ENCODE data around the gene KCNK10.

The KCNK10 gene

DNA sequence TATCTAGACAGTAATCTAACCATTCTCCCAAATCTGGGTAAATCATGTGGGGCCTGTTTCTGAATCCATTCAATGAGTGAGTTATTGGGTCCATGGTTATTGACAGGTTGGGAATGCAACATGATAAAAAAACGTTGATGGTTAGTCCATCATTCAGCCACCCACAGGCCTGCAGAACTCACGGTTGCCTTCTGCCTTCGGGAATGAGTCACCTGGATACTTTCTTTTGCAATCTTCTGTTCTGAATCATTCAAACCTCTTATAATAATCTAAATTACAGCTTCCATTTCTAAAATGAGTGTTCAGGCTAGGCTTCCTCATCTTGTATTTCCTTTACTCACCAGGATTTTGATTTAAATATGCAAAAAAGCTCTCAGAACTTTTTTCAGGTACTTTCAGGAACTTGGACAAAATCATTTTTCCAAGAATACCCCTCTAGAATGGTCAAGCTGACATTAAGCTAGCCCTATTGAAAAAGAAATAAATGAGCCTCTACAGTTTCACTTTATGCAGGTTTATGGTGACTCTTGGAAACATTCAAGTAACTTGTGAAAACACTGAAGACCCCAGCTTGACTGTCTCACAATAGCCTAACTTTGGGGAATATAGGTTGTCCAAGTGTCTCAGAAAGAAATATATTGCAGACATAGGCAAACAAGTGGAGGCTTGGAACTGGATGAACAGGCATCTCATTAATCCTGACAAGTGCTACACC, 94.4 kb downstream of the KCNK10 start:
- DNase-seq (ENCODE audit: low read depth in 2 of 2), result no peak

DNA sequence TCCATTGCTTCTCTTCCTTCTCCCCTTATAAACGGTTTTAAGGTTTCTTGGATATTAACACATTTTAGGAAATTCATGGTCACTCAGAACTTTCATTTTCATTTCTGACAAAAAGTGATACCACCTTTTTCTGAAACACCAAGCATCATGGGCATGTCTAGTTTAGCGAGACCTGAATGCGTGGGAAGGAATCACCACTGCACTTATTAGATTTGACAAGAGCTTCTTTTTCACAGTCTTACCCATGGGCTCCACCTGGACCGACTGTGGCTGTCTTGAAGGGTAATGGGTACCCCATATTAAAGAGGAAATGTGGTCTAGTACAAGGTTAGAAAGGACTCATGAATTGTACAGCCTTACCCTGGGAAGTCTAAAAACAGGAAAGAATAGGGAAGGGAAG, 95.4 kb downstream of the KCNK10 start:
- DNase-seq (ENCODE audit: low read depth in 2 of 2), result no peak

DNA sequence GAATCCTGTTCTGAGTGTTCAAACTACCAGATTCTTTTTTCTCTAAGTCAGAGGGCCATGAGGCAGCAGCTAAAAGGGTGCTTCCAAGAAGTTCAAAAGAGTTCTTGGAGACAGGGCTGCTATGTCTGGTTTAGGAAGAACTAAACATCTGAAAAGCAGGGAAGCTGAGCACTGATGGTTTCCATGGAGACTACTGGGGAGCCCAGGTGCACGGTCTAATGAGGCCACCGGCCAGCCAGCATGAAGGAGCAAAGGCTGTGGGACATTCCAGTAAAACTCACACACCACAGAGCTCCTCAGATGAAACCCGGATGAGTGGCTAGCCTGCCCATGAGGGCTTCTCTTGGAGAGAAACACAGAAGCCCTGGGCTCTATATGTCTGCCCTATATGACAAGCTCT, 97.3 kb downstream of the KCNK10 start:
- DNase-seq (ENCODE audit: low read depth in 2 of 2), result no peak

DNA sequence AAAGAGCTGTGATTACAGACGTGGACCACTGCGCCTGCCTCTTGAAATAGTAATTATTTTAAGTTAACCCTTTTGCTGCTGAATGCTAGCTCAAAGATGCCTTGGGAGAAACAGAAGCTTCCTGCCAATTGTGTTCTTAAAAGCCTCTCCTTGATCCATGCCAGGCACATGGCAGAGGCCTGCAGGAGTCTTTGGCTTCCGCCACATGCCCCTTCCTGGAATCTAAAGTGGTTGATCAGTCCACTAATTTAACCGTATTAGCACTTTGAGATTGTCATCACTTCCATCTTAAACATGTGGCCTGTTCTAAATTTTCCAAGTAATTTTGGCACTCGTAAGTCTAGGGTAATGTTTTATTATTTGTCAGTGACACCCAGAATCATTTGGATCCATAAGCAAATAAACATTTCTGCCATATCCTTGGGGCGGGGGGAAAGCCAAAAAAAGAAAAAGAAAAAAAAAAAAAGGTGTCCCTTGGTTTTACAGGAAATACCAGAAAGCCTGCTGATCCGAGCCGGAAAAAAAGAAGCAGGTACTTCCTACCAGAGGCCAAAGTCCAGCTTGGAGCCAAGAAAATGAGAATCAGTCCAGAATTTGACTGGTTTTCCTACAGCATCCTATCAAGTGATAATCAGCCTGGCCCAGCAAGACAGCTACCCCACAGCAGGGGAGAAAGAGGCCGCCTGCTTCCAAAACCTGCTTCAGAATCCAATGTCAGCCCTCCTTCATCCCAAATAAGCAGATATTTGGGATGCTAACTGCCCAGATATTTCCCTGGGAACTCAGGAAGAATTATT, 104.8 kb downstream of the KCNK10 start:
- no peak for DNase-seq (ENCODE audit: low read depth in 2 of 2)

DNA sequence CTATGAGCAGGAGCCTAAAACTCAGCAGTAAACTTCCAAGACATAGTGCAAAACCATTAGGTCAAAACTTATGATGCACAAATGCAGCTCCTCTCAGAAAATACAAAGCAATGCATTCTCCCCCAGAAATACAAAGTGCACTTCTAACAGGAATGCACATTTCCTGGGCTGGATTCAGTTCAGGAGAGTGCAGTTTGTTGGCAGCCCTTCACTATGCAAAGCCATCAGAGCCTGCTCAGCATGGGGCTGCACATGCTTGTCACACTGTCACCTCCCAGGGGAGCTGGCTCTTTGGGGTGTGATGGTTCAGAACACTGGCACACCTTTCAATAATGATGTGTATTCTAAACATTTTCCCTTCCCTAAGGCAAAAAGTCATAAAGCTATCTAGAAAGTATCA, 110.4 kb downstream of the KCNK10 start:
- DNase-seq (ENCODE audit: low read depth in 2 of 2), result no peak

DNA sequence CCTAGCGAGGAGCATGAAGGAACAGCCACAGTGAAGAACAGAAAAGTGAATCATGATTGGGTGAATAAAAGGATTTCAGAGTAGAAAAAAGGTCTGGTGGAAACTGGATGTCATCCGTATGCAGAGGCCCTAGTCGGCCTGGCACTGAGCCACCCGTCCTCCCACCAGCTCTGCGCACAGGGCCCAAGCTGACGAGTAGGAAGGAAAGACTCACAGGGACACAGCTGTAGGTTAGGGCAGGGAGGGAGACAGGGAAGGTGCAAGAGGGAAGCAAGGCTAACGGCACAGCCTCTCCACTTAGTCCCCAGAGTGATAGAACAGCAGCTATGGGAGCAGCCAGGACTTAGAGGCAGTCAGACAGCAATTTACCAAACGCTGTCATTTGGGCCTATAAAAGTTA, 112.6 kb downstream of the KCNK10 start:
- no peak for DNase-seq (ENCODE audit: low read depth in 2 of 2)

DNA sequence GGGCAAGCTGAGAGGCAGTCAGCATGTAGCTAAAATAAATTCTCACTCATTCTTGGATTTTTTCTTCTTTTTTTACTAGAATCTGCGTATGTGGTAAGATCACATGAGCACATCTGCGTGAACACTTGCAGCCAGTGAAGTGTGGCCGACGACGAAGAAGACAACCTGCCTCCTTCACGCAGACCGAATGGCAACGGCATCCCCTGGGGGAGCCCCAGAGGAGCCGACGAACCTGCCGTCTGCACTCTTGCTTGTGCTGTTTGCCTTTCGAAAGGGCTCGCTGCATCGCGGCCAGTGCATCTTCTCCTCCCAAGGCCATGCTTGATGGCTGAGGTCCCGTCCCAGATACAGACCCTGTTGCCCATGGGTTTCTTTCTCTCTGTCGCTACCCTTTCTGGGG, 113.8 kb downstream of the KCNK10 start:
- DNase-seq (ENCODE audit: low read depth in 2 of 2), result no peak

DNA sequence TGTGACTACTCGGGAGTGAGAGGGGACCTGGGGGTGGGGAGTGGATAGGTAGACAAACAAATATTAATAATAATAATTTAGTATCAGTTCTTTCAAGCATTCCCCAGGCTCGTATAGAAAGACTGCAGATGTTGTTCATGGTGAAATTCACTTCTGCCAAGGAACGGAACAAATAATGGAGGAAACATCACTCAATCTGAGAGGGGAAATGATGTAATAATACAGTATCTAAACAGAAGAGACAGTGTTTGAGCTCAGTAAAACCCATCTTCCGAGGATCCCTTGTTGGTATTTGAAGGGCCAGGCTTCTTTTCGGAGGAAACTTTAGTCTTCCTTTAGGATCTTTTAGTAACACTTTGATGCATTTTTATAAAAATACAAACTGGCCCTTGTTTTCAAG, 114.2 kb downstream of the KCNK10 start:
- no peak for DNase-seq (ENCODE audit: low read depth in 2 of 2)

DNA sequence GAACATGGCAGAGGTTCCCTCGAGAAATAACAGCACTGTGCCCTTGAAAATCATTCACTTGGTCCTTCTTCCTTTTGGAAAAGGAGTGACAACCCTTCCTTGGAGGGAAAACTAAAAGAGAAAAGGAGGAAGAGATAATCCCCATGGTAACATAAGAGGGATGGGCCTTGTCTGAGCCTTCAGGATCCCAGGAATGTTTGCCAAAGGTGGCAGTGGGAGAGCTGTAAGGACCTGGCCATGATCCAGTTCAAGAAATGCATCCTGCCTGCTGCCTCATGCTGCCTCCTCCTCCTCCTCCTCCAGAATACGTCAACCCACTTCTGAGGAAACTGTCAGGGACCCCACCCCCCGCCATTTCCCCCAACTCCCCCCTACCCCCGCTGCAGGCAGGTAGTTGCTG, 118.8 kb downstream of the KCNK10 start:
- no peak for DNase-seq (ENCODE audit: low read depth in 2 of 2)

DNA sequence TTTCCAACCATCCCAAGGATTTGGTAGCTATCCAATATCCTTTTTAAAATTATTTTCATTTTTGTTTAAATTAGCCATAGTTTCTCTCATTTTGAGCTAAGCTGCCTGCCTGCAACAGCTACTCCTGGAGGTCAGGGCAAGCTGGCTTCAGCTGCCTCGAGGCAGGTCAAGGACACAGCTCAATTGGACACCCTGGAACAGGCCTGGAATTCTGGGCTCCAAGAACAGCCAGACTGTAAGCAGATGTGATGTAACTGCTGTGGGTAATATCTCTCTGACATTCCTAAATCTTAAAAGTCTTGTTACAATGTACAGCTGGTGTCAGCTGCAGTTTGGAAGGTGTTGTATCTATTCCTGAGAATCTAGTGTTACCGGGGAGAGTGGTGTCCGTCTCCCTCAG, 119.8 kb downstream of the KCNK10 start:
- no peak for DNase-seq (ENCODE audit: low read depth in 2 of 2)

DNA sequence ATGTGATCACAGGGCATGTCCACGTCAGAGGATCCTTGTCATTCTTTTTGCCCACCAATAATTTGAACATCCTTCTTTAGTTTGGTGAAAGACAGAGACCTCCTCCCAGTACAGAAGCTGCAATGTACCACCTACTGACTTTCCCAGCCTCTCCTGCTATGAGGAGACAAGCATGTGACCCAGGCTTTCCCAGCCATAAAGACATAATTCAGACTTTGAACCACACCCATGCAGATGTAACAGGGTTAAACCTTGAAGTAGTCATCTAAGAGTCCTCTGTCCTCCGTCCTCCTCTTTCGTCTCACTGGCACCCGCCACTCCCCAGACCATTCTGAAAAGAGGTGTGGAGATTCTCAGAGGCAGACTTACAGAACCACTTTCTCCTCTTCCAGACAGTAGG, 120.8 kb downstream of the KCNK10 start:
- DNase-seq (ENCODE audit: low read depth in 2 of 2), result no peak

DNA sequence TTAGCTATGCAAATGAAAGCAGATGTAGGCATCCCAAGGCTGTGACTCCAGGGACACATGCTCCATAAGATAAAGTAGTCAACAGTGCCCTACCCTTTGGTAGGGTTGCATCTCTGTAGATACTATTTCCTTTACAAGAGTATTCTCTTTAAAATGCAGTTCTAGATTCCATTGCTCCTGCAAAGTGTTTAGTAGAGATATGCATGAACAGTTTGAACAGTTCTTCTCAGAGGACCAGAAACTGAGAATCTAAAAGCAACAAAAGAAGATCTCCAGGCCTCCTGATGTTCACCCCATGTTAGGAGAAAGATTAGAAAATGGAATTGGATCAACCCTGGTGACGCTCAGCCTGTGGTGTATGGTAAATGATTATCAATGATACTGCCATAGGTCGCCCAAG, 121.2 kb downstream of the KCNK10 start:
- no peak for DNase-seq (ENCODE audit: low read depth in 2 of 2)

DNA sequence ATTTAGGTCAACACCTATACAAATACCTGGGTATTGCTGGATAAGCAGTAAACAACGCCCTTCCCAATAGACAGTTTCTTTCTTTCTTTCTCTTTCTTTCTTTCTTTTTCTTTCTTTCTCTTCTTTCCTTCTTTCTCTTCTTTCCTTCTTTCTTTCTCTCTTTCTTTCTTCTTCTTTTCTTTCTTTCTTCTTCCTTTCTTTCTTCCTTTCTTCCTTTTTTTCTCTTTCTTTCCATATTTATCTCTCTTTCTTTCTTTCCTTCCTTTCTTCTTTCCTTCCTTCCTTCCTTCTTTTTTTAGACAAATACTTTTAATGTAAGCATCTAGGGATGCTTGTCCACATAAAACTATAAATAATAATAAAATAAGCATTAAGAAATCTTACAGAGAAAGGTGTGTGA, 123.2 kb downstream of the KCNK10 start:
- DNase-seq (ENCODE audit: low read depth in 2 of 2), result no peak

DNA sequence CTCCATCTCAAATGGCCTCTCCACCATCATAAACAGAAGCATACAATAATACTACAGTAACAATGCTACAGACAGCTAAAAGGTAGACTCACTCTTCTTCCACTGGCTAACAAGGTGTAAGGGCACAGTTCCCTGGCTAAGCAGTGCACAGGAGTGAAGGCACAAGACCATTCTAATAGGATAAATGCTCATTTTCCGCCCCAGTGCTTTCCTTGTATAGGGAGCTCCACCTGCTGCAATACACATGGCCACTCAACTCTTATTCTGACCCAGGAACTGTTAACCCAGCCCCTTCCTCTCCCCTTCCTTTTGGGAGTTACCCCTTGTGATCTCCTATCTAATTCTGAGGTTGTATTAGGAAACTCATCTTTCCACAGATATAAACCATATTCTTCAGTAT, 124.6 kb downstream of the KCNK10 start:
- no peak for DNase-seq (ENCODE audit: low read depth in 2 of 2)

DNA sequence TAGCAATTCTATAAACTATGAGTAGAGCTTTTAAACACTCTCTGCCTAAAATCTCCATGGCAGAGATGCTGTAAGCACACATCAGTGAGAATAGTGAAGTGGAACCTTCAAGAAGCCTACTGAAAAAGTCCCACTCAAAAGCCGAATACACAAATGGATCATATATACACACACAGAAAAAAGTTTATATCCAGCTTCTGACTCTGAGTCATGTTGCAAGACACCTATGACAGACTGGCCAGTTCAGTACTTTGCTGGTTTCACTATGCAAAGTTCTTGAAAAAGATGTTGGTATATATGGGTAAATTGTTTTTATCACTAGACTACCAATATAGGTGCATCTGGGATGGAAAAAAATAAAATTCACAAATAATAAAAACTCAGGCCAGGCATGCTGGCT, 126.1 kb downstream of the KCNK10 start:
- no peak for DNase-seq (ENCODE audit: low read depth in 2 of 2)

DNA sequence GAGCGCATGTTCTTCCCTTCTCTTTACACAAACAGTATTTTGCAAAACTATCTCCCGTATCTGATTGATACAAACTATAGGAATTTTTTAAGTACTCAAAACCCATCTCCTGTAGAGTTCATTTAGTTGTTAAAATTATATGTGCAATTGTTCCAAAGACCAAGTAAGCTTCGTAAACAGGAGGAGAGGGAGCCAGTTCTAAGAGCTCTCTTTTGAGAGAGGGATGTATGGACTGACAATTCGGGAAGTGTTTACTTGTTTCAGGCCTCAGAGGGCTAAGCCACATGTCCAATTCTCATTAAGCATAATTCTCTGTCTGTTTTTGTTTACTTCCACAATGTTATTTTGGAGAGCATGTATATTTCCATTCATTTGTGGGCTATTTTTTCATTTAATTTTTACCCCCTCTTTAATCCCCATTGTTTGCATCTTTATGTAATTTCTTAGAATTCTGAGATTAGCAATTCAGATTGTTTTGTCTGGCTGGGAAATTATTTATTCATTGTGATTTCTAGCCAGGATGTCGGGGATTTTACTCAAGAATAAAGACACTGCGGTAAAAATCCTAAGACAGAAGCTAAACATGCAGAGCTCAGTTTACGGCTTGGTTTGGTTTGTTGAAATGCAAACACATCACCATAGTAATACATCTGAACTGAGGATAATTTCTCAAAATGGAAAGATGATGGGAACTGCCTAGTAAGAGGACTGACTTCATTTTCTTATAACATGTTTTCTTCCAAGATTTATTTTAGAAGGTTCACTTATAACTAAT, 126.8 kb downstream of the KCNK10 start:
- DNase-seq (ENCODE audit: low read depth in 2 of 2), result no peak

DNA sequence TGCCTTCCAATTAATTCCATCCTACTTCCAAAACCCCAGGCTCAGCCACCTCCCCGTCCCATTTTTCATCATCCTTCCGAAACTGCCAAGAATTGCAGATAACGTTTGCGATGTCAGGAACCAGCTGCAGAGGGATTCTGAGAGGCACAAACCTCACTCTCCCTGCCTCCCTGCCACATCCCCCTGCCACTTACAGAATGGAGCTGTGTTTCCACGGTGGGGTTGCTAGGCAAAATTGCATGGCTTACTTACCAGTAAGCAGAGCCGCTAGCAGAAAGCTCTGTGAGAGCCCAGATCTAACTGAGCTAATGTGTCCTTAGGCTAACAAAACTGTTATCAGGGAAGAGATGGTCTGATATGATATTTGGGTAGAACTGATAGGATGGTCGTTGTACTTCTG, 127.4 kb downstream of the KCNK10 start:
- no peak for DNase-seq (ENCODE audit: low read depth in 2 of 2)

DNA sequence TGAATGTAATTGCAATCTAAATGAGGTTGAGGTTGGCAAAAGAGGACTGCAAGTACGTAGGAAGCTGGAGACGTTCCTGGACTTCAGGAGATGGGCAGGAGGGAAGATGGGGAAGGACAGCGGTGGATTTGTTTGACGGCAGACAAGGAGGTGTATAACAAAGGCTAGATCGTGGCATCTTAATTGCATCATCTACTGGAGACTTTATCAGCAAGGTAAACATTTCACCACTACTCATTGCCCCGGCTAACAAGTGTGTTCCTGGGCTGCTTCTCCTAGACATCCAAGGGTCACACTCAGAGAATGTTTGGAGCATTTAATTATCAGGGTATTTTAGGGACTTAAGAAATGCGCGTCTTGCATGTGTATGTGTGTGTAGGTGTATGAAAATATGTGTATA, 128.5 kb downstream of the KCNK10 start:
- no peak for DNase-seq (ENCODE audit: low read depth in 2 of 2)

DNA sequence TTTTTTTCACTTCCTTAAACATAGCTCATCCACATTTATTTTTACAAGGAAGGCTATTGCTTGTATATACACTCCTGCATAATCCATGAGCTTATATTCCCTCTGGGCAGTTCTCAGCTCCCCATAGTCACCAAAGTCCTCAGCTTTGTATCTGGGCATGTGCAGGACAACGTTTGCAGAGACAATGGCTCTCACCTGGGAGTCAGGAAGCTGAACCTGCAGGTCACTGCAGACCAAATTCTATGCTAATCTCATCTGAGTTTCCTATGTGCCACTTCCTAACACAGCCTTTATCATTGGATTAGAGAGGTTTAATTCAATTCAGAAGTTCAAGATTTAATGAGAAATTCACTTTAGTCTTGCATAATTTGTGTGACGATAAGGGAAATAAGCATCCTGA, 131.5 kb downstream of the KCNK10 start:
- no peak for DNase-seq (ENCODE audit: low read depth in 2 of 2)

DNA sequence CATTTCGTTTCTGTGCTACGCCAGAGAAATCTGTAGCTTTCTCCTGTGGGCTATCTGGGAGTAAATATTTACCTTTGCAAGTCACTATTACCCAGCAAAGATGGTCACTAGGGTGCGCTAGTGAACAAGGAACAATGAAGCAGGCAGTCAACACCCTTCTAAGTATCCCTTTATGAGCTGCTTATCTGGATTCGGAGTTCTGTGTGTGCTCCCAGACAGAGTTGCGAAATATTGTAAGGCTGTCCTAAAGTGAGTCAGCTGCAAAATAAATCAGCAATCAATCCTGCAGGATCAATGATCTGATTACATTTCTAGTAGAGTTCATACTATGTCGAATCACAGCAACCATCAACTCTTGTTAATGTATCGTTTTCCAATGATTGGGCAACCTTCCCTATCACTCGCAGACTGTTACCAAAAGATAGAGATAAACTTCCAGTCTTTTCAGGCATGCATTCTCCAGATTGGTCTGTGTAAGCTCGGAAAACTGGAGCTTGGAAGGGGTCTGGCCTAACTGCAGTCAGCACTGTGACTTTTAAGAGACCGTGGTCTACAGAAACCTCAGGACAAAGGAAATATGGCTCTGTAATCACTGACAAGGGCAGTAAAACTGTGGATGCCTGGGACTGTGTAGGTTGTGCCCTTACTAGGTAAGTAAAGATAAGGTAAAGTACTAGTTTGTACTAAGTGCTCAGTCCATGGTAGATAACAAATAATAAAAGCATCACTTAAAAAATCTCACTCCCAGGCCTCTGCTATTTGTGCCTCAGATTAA, 133.5 kb downstream of the KCNK10 start:
- DNase-seq (ENCODE audit: low read depth in 2 of 2), result peak; percentile 60 to 61

DNA sequence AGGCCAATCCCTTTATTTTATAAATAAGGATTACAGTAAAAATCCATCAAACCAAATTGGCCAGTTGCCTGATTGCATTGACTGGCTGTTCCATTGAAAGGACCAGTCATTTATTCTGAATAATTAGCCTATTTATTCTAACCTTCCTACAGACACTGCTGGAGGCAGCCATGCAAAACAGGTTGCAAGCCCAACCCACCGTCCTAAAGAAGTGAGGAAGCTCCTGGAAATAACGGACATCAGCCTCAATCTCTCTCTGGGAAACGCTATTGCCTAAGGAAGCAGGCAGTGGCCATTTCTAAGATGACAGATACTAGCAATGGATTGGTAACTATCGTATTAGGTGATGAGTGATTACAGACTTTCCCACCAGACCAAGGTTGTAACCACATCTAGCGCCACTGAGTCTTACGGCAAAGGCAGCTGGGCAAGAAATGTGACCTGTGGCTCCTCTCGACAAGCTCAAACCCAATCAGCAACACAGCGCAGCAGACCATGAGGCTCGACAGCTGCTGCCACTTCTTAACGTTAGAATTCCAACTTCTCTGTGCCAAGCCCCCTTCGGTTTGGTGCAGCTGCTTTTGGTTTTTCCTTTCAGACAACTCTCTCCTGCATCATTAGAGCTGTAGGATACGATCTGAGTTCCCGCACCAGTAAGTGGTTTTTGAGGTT, 134.2 kb downstream of the KCNK10 start:
- no peak for DNase-seq (ENCODE audit: low read depth in 2 of 2)
